T-helper 2 cell (primary cell): ENCODE results near the gene GNA15.
A peak's percentile ranks its signal among the peaks of the same experiment; 100 is the strongest.
"Not testable (repeated sequence)": the region's sequence is repeated elsewhere in the genome, so short reads cannot be mapped to it uniquely, and the experiment has no call there.

Experiments
- DNase-seq, 5 experiments: peaks; one replicate each; pipeline versions ENCODE4 v3.0.0 to v3.0.0-alpha.2; 2012 to 2022

Gene GNA15

DNA sequence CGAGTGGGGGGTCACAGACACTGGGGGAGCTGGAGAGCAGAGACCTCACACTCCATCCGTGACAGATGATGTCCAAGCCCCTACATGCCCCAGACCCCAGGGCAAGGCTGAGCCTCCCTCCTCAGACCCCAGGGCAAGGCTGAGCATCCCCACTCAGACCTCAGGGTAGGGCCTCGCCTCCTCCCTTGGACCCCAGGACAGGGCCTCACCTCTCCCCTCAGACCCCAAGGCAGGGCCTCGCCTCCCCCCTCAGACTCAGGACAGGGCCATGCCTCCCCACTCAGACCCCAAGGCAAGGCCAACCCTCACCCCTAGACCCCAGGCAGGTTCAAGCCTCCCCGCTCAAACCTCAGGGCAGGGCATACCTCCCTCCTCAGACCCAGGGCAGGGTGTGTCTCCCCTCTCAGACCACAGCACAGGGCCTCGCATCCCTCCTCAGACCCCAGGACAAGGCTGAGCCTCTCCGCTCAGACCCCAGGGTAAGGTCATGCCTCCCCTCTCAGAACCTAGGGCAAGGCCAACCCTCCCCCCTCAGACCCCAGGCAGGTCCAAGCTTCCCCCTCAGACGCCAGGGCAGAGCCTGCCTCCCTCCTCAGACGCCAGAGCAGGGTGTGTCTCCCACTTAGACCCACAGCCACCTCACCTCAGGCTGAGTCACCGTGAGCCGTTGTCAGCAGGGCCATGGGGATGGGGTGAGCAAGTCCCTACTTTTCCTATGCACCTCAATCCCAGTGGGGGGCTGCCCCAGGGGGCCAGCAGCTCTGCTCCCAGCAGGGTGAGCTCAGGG, 41.1 kb downstream of the GNA15 start:
- peak in 4 of 5 experiments; percentile 39 to 87 (median 58) for DNase-seq

GRCh38 chr19:3178377-3178972, 42.6 kb downstream of the GNA15 start, which contains the start of gene S1PR4:
S1PR4 (plus strand) TSS chr19:3178769; CDS start chr19:3178793, 24 bp downstream.
- DNase-seq = peak in 4 of 5 experiments; percentile 35 to 91 (median 61)

- DNase-seq = peak in 1 of 5 experiments; percentile 60
These were observed 43.3 kb downstream of the GNA15 start for GRCh38 chr19:3178973-3179738.

DNA sequence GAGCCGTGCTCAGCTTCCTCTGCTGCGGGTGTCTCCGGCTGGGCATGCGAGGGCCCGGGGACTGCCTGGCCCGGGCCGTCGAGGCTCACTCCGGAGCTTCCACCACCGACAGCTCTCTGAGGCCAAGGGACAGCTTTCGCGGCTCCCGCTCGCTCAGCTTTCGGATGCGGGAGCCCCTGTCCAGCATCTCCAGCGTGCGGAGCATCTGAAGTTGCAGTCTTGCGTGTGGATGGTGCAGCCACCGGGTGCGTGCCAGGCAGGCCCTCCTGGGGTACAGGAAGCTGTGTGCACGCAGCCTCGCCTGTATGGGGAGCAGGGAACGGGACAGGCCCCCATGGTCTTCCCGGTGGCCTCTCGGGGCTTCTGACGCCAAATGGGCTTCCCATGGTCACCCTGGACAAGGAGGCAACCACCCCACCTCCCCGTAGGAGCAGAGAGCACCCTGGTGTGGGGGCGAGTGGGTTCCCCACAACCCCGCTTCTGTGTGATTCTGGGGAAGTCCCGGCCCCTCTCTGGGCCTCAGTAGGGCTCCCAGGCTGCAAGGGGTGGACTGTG, 44.0 kb downstream of the GNA15 start:
- peak in 2 of 5 experiments; percentile 29 to 71 for DNase-seq

DNA sequence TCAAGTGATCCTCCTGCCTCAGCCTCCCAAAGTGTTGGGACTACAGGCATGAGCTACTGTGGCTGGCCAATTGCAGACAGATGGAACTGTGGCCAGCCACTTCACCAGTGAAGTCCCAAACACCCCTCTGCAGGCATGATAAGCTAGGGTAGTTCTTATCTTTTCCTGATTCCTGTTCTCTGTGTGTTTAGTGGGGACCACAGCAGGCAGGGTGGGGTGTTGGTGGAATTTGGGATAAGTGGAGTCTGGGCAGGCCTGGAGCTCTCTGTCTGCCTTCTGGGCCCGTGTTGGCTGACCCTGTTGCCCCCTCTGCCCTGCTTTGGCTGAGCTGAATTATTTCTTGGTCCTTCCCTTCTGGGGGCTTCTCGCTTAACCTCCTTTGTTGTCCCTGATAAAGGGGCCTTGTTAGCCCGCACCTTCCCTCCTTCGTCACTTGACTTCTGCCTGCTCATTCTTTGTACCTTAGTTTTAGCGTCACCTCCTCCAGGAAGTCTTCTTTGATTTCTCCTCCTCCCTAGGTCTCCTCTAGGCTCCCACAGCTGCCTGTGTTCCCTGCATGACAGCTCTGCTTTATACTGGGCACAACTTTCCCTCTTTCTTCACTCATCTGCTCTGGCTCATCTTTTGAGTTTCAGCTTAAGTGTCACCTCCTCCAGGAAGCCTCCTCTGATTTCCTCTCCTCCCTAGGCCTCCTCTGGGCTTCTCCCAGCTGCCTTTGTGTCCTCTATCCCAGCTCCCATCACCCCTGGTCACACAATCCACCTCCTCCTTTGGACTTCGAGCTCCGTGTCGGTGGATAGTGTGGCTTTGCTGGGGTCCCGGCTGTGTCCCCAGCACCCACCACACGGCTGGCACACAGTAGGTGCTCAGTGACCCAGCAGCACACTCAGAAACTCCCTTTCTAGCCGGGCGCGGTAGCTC, 48.1 kb downstream of the GNA15 start:
- DNase-seq = no peak

- peak in 3 of 5 experiments; percentile 35 to 67 (median 53) for DNase-seq
These were observed 49.1 kb downstream of the GNA15 start for GRCh38 chr19:3184847-3185460.

GRCh38 chr19:3185461-3186159, 49.8 kb downstream of the GNA15 start, which contains the start of gene NCLN:
NCLN (plus strand) TSS chr19:3185930; CDS start chr19:3186031, 101 bp downstream.
- DNase-seq = peak; percentile 86 to 96 (median 91)

DNA sequence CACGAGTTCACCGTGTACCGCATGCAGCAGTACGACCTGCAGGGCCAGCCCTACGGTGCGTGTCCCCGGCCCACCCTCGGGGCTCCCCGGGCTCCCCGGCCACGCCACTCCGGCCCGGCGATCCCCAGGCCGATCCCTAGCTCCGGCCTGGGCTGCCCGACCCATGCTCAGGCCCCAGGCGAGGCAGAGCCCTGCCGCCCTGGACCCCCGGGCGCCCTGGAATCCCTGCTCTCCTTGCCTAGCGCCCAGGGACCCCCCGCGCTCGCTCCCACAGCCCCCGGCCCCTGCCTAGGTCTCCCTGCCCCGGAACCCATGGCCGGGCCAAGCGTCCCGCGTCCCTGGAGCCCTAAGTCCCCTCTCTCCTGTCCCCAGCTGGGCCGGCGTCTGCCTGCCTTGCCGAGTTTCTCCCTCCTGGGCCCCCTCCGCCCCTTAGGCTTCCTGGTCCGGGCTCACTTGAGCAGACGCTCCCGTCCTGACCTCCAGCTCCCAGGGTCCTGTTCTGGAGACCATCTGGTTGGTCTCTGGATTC, 50.4 kb downstream of the GNA15 start:
- DNase-seq = peak in 1 of 5 experiments; percentile 36

DNA sequence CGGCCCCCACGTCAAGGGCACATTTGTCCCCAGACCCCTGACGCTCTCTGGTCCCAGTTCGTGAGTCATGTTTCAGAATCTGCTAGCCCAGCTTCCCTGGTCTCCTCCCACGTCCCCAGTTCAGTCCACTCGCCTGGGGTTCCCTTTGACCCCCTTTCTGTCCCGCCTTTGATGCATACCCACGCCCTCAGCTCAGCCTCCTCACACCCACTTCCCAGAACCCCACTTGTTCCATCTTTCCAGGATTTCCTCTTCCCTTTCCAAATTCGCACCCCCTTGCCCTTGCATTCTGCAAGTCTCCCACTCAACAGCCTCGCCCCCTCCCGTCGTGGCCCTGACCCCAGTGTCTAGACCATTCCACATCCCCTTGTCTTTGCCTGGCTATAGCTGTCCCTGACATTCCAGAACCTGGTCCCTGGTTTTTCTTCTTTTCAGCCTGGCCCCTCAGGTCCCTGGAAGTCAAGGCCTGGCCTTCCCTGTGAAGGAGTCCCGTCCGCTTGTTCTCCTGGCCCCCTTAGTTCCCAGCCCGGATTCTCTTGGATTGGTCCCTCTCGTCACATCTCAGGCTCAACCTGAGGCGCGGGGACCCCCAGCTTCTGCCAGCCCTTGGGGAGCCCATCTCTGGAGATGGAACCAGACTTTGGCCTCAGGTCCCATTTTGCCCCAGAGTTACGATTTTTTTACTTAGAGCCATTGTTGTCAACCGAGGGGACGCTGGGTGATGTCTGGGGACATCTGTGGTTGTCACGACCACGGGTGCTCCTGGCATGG, 51.2 kb downstream of the GNA15 start:
- DNase-seq = no peak

DNA sequence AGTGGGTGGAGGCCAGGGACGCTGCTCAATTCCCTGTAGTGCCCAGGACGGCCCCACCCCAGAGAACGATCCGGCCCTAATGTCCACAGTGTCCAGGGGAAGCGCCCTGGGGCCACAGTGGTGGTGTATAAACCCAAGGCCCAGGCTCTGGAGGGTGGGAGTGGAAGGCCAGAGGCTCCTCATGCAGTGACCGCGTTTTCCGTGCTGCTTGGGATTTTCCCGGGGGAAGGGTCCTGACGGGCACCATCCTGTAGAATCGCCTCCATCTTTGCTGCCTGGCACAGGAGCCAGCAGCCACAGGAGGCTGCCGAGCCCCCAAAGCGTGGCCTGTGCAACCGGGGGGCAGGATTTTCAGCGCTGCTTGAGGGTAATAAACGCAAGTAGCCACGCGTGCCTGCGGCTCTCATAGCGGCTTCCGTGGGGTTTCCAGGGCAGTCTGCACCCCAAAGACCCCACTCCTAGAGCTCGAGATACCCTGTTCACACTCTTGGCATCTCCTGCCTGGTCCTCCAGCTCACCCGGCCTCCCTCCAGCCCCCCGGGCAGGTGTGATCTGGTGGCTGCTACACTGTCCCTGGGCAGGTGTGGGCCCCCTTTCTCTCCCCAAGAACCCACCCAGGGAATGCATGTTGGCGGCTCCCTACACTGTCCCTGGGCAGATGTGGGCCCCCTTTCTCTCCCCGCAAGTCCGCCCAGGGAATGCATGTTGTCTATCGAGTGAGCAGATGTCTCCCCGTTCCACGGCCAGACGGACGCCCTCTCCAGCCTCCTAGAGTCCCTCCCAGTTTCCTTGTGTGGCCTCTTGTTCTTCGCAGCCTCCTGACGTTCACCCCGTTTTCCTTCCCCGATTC, 52.1 kb downstream of the GNA15 start:
- DNase-seq = no peak

DNA sequence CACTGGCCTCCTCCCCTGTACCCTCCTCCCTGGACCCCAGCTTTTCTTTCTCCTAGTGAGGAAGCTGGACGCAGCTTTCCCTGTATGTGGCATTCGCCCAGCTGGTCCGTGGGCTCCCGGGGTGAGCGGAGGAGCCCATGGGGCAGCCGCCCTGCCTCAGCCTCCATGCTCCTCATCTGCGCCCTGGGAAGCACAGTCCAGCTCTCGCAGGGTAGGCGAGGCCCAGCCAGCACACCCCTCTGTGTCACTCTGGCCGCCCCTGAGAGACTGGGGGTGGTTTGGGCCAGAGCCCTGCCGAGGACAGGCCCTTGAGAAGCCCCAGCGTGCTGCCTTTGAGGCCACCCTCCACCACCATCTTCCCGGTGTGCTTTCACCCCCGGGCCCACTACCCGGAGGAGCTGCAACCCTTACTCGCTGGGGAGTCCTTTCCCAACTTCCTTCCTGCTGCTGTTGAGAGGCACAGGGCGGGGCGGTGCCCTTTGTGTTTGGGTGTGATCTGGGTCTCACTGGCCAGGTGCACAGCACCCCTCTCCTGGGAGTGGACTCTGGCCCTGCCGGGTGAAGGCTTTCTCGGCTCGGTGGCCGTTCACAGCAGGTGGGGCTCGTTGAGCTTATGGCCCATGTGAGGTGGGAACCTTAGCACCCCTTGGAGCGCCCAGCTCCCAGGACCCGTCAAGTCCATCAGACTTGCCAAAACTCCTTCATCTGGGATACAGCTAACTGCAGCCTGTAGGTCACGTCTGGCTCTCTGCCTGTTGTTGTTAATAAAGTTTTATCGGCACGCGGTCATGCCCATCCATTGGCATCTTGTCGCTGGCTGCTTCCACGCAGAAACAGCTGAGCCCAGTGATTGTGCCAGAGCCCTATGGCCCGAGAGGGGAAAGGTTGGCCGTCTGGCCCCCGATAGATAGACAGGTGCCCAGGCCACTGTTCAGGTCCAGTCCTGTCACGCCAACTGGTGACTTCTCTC, 53.1 kb downstream of the GNA15 start:
- DNase-seq = no peak

DNA sequence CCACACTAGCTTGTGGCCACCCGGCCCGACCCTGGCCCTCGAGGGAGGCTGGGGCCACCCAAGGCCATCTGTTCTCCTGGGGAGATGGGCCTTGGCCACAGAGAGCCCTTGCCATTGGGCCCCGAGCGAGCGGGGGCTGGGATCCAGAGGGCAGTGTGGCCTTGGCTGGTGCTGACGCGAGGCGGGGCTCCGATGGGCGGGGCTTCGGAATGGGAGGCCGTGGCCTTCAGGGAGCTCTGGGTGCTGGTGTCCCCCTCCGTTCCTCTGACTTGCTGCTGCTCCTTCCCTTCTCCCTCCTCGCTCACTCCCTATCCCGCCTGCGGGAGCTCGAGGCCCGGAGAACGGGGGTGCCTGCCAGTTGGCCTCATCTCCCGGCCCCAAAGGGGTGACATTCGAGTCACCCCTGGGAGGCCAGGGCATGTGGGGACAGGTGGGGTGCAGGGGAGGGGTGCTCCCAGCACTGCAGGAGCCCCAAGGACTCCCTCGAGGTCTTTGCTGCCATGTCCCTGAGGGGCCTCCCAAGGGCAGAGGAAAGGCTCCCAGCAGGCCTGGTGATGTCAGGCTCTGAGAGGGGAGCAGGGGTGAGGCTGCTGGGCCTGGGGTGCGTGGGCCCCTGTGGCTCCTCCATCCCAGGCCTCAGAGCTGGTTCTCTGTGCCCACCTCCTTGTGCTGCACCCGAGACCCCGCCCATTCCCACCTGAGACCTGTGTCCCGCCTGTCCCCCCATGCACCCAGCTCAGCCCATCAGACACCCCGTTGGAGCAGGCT, 54.1 kb downstream of the GNA15 start:
- no peak for DNase-seq

DNA sequence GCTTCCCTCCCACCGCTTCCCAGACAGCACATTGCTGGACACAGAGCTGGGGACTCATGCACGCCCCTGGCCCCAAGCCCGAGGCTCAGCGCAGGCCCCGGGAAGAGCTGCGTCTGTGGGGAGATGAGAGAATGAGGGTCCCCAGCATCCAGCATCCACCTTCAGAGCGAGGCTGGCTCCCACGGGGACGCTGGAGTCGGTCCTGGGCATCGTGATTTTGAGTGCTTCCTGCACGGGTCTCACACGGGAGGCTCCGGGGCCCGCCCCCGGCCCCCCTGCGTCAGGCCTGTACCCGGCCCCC, 54.6 kb downstream of the GNA15 start:
- DNase-seq = no peak

- no peak for DNase-seq
These were observed 55.3 kb downstream of the GNA15 start for GRCh38 chr19:3190921-3191805.

DNA sequence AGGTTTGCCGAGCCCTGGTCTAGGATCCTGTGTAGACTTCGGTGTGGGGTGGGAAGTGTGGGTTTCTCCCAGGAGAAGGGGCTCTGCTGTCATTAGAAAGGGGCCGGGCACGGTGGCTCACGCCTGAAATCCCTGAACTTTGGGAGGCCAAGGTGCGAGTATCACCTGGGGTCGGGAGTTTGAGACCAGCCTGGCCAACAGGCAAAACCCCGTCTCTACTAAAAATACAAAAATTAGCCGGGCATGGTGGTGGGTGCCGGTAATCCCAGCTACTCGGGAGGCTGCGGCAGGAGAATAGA, 55.9 kb downstream of the GNA15 start:
- not testable (repeated sequence) for DNase-seq

GRCh38 chr19:3192228-3192635, 56.4 kb downstream of the GNA15 start:
- DNase-seq = no peak
